ENCODE data around the gene TLE5. TPM values are rescaled to one million over a fixed set of nuclear protein-coding genes. Genes with fewer than 3 reads are reported as not detected.
A peak's percentile ranks its signal among the peaks of the same experiment; 100 is the strongest.

Gene TLE5
- total and polyA plus RNA-seq, 7 donors = 561 to 714 (median 588) TPM

GRCh38 chr19:3049089-3049488, 13.2 kb downstream of the TLE5 start:
- H3K9me3 ChIP-seq = no peaks in the 10 kb centered on the region
- no peaks in the 10 kb centered on the region for H3K27me3 ChIP-seq
- TF ChIP-seq CTCF (IDR thresholded peaks at IDR 0.05) (no peak), EP300 (IDR thresholded peaks at IDR 0.05) (no peak), POLR2AphosphoS5 (IDR thresholded peaks at IDR 0.05) (no peak), POLR2A (IDR thresholded peaks at IDR 0.05) (no peak)
- H3K36me3 ChIP-seq = peaks cover 0 to 11% (median 7%) of the 10 kb centered on the region in 4 donors
- intact Hi-C loops (cut with DNase I) = loop anchor here (5.0 kb wide), 1 partner anchor 67 kb away; no protein-coding TSS in a partner anchor
- H3K27ac ChIP-seq = no peak overlapping the region
- H3K4me1 ChIP-seq = peaks cover 0 to 20% (median 16%) of the 10 kb centered on the region in 4 donors
- WGBS, 2 donors = 92 to 97% methylated on average over 3 of the region's 3 CpGs
- no peak for DNase-seq
- no peak overlapping the region for H3K4me3 ChIP-seq

- peaks cover 0 to 20% (median 17%) of the 10 kb centered on the region in 4 donors for H3K4me1 ChIP-seq
- 79 to 84% methylated on average over 5 of the region's 5 CpGs for WGBS, 2 donors
- no peaks in the 10 kb centered on the region for H3K9me3 ChIP-seq
- no peak for TF ChIP-seq EP300 (IDR thresholded peaks at IDR 0.05)
- TF ChIP-seq CTCF (IDR thresholded peaks at IDR 0.05) = no peak
- no peak for TF ChIP-seq POLR2A (IDR thresholded peaks at IDR 0.05)
- no peak for TF ChIP-seq POLR2AphosphoS5 (IDR thresholded peaks at IDR 0.05)
- H3K36me3 ChIP-seq = peaks cover 0 to 2% (median under 1%) of the 10 kb centered on the region in 4 donors
- H3K27ac ChIP-seq = peak overlapping the region; percentile 81 to 98 (median 94)
- intact Hi-C loops (cut with DNase I) = loop anchor here (5.0 kb wide), 1 partner anchor 66 kb away; no protein-coding TSS in a partner anchor
- no peak for DNase-seq
- peak overlapping the region in 2 of 4 donors; percentile 62 to 76 for H3K4me3 ChIP-seq
- no peaks in the 10 kb centered on the region for H3K27me3 ChIP-seq
Observed at GRCh38 chr19:3048190-3048533, 14.1 kb downstream of the TLE5 start.

GRCh38 chr19:3047496-3048189, 14.7 kb downstream of the TLE5 start:
- TF ChIP-seq EP300 (IDR thresholded peaks at IDR 0.05) (no peak), POLR2A (IDR thresholded peaks at IDR 0.05) (peak in 1 of 2 donors; percentile 22), POLR2AphosphoS5 (IDR thresholded peaks at IDR 0.05) (peak; percentile 33 to 67 (median 64)), CTCF (IDR thresholded peaks at IDR 0.05) (no peak)
- Histone ChIP-seq H3K27ac (peak overlapping the region; percentile 81 to 98 (median 94)), H3K27me3 (no peaks in the 10 kb centered on the region), H3K4me3 (peak overlapping the region; percentile 44 to 76 (median 57)), H3K9me3 (no peaks in the 10 kb centered on the region), H3K4me1 (peaks cover 0 to 23% (median 21%) of the 10 kb centered on the region in 4 donors), H3K36me3 (no peaks in the 10 kb centered on the region)
- intact Hi-C loops (cut with DNase I) = loop anchor here (5.0 kb wide), 1 partner anchor 65 kb away; no protein-coding TSS in a partner anchor
- 7 to 10% methylated on average over 28 of the region's 28 CpGs for WGBS, 2 donors
- peak; percentile 97 for DNase-seq

- intact Hi-C loops (cut with DNase I) = loop anchor here (5.0 kb wide), 1 partner anchor 65 kb away; no protein-coding TSS in a partner anchor
- peak overlapping the region; percentile 81 to 98 (median 94) for H3K27ac ChIP-seq
- TF ChIP-seq POLR2A (IDR thresholded peaks at IDR 0.05) (no peak), POLR2AphosphoS5 (IDR thresholded peaks at IDR 0.05) (no peak), EP300 (IDR thresholded peaks at IDR 0.05) (no peak), CTCF (IDR thresholded peaks at IDR 0.05) (no peak)
- no peaks in the 10 kb centered on the region for H3K27me3 ChIP-seq
- H3K36me3 ChIP-seq = no peaks in the 10 kb centered on the region
- 4 to 5% methylated on average over 47 of the region's 47 CpGs for WGBS, 2 donors
- H3K9me3 ChIP-seq = no peaks in the 10 kb centered on the region
- peak overlapping the region; percentile 44 to 76 (median 57) for H3K4me3 ChIP-seq
- H3K4me1 ChIP-seq = peaks cover 0 to 30% (median 28%) of the 10 kb centered on the region in 4 donors
- peak; percentile 89 for DNase-seq
Observed at GRCh38 chr19:3046698-3047495, 15.4 kb downstream of the TLE5 start.

Measured in sigmoid colon (tissue), 7 donors.